ENCODE measurements around the gene DDX56.

Gene DDX56

DNA sequence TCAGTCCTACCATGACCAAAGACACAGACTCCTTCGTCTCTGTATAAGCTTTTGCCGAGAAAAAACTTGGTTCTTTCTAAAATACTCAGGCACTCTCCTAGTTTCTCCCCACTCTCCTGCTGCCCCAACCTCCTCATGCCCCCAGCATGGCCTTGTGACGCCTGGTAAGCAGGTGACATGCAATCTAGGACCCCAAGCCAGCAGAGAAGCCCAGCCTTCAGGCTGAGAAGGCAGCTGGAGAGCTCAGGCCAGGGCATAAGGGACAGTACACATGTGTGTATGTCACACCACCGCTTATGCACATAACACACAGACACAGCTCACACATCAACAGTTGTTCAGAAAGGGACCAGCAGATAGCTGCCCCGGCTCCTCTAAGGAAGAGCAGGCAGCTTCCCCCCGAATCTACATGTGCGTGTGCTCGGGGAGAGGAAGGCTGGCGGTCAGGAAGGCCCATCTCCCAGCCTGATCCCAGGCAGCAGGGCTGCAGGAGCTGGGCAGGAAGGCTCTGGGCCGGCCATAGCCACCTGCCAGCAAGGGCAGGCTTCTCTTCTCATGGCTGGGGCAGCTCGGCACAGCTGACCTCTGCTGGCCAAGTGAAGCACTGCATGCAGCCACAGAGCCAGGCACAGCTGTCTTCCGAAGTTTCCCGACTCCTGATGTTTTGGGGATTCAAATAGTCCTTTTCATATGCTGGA lies 8.5 kb downstream of the DDX56 start:
- TF ChIP-seq, protein P1, sequence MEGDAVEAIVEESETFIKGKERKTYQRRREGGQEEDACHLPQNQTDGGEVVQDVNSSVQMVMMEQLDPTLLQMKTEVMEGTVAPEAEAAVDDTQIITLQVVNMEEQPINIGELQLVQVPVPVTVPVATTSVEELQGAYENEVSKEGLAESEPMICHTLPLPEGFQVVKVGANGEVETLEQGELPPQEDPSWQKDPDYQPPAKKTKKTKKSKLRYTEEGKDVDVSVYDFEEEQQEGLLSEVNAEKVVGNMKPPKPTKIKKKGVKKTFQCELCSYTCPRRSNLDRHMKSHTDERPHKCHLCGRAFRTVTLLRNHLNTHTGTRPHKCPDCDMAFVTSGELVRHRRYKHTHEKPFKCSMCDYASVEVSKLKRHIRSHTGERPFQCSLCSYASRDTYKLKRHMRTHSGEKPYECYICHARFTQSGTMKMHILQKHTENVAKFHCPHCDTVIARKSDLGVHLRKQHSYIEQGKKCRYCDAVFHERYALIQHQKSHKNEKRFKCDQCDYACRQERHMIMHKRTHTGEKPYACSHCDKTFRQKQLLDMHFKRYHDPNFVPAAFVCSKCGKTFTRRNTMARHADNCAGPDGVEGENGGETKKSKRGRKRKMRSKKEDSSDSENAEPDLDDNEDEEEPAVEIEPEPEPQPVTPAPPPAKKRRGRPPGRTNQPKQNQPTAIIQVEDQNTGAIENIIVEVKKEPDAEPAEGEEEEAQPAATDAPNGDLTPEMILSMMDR (IDR thresholded peaks at IDR 0.05) = peak; percentile 98

DNA sequence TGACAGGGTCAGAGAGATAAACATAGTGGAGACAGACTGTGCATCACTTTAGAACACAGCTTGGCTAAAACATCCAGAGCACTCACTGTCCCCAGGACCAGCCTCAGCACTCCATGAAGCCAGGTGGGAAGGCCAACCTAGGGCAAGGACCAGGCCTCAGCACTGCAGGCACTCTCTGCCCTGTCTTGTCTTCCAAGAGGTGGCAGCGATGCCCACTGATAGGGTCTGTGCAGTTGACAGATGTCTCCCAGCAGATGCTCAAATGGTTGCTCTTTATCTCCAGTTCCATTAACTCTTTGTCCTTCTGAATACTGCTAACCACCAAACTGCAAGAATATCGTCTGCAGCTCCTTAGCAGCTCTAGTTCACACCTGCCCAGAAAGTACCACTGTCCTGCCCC lies 9.1 kb downstream of the DDX56 start:
- TF ChIP-seq, protein P1 (IDR thresholded peaks at IDR 0.05) = no peak

- TF ChIP-seq, protein P1 (IDR thresholded peaks at IDR 0.05) = no peak
Measured at GRCh38 chr7:44563171-44563679, 10.5 kb downstream of the DDX56 start.

- TF ChIP-seq, protein P1 (IDR thresholded peaks at IDR 0.05) = no peak
Measured at GRCh38 chr7:44561962-44562621, 11.6 kb downstream of the DDX56 start.

DNA sequence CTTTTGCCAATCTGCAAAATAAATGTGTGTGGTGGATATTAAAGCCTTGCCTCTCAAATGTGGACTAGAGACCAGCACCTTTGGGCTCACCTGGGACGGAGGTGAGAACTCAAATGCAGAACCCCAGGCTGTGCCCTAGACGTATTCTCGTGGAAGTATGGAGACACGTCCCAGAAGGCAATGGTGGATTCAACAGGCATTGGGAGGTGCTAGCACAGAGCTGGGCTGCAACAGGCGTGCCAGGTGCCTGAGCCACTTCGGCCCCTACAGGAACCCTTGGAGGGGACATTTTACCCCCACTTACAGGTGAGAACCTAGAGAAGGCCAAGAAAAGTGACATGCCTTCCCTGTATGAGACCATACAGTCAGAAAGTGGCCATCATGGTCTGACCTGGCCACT lies 12.2 kb downstream of the DDX56 start:
- TF ChIP-seq, protein P1 (IDR thresholded peaks at IDR 0.05) = no peak

DNA sequence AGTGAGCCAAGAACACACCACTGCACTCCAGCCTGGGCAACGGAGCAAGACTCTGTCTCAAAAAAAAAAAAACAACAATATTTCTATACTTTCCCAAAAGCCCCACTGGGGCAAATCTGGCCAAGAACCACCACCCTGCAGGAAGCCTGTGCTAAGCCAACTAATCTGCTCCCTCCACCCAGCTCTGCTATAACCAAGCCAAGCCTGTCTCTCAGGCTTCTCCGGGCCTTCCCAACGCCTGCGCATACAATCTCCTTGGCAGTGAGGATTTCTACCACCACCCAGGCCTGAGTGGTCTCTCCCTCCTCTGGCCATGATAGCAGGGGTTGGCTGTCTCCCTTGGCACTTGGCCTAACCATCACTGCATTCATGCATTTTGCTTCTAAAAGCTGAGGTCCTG lies 14.2 kb downstream of the DDX56 start:
- TF ChIP-seq, protein P1 (IDR thresholded peaks at IDR 0.05) = no peak

GRCh38 chr7:44557485-44557884 lies 16.2 kb downstream of the DDX56 start:
- TF ChIP-seq, protein P1 (IDR thresholded peaks at IDR 0.05) = no peak
